Activated CD4-positive, alpha-beta T cell treated with anti-CD3 and anti-CD28 coated beads, Interleukin-2, amount 10 ng/mL, durations not matched to agents 7 days and 5 days (primary cell): ENCODE results near the gene CLCN4. TPM values are rescaled to one million over a fixed set of nuclear protein-coding genes. Genes with fewer than 3 reads are reported as not detected.

ENCODE experiments used
- CTCF ChIA-PET: fragments of 350-600 bp; sonication (Branson Sonifier 250); formaldehyde crosslinking; loops from one replicate; lab custom pipeline; 2021; ENCODE audit warnings: antibody characterized with exemption; lab: Charles Lee
- POLR2A ChIA-PET: fragments of 350-600 bp; sonication (Branson Sonifier 250); formaldehyde crosslinking; loops from one replicate; lab custom pipeline; 2021; ENCODE audit warnings: antibody characterized with exemption; lab: Charles Lee
- DNase-seq: peaks from one replicate; pipeline ENCODE4 v3.0.0-alpha.2; 2020
- H3K27ac Mint-ChIP-seq: one replicate; pipeline ENCODE4 v1.8.0; 2021; ENCODE audit warnings: mild to moderate bottlenecking, moderate library complexity, mixed read lengths
- H3K27me3 Mint-ChIP-seq: one replicate; pipeline ENCODE4 v1.8.0; 2021; ENCODE audit warnings: mixed read lengths
- H3K36me3 Mint-ChIP-seq: one replicate; pipeline ENCODE4 v1.8.0; 2021; ENCODE audit warnings: low read depth, mixed read lengths
- H3K4me1 Mint-ChIP-seq: one replicate; pipeline ENCODE4 v1.8.0; 2021; ENCODE audit warnings: mixed read lengths
- H3K4me3 Mint-ChIP-seq: one replicate; pipeline ENCODE4 v1.8.0; 2021; ENCODE audit warnings: mild to moderate bottlenecking, moderate library complexity, mixed read lengths
- H3K9me3 Mint-ChIP-seq: one replicate; pipeline ENCODE4 v1.8.0; 2021; ENCODE audit warnings: mixed read lengths
- total RNA-seq, 2 experiments: library from RNA; stranded (reverse); gene quantifications; one replicate each; pipeline ENCODE4 v1.2.3, GENCODE V29; 2021

The CLCN4 gene
- total RNA-seq, 2 experiments from 2014 or later: not detected

GRCh38 chrX:10119399-10119990, 37.3 kb upstream of the CLCN4 start:
- H3K4me1 Mint-ChIP-seq: peaks cover 4% of the 10 kb centered on the region
- H3K4me3 Mint-ChIP-seq: no peak overlapping the region
- H3K36me3 Mint-ChIP-seq: peaks cover 7% of the 10 kb centered on the region
- POLR2A ChIA-PET: no interaction called here
- peak overlapping the region; percentile 7 for H3K27ac Mint-ChIP-seq
- no peaks in the 10 kb centered on the region for H3K27me3 Mint-ChIP-seq
- CTCF ChIA-PET: interaction anchor here (0.7 to 4.1 kb wide), 72 partner anchors 8 to 1367 kb away, joined by 3 to 115 read pairs (median 5); no protein-coding TSS in a partner anchor
- DNase-seq: peak; percentile 77
- no peaks in the 10 kb centered on the region for H3K9me3 Mint-ChIP-seq

GRCh38 chrX:10120331-10120730, 36.4 kb upstream of the CLCN4 start:
- Mint-ChIP-seq H3K9me3 (no peaks in the 10 kb centered on the region), H3K4me1 (peaks cover 4% of the 10 kb centered on the region), H3K27ac (no peak overlapping the region), H3K27me3 (no peaks in the 10 kb centered on the region), H3K36me3 (peaks cover 8% of the 10 kb centered on the region), H3K4me3 (no peak overlapping the region)
- ChIA-PET CTCF (interaction anchor here (0.7 to 4.1 kb wide), 53 partner anchors 8 to 1617 kb away, joined by 3 to 115 read pairs (median 7); no protein-coding TSS in a partner anchor), POLR2A (no interaction called here)
- DNase-seq: no peak

GRCh38 chrX:10120828-10121227, 35.9 kb upstream of the CLCN4 start:
- CTCF ChIA-PET: interaction anchor here (0.7 to 4.1 kb wide), 12 partner anchors 9 to 919 kb away, joined by 4 to 115 read pairs (median 14); no protein-coding TSS in a partner anchor
- H3K27me3 Mint-ChIP-seq: no peaks in the 10 kb centered on the region
- H3K36me3 Mint-ChIP-seq: peaks cover 8% of the 10 kb centered on the region
- H3K9me3 Mint-ChIP-seq: no peaks in the 10 kb centered on the region
- H3K27ac Mint-ChIP-seq: no peak overlapping the region
- peaks cover 4% of the 10 kb centered on the region for H3K4me1 Mint-ChIP-seq
- no peak for DNase-seq
- no peak overlapping the region for H3K4me3 Mint-ChIP-seq
- POLR2A ChIA-PET: no interaction called here

GRCh38 chrX:10121787-10122186, 35.0 kb upstream of the CLCN4 start:
- ChIA-PET POLR2A (no interaction called here), CTCF (no interaction called here)
- DNase-seq: no peak
- no peak overlapping the region for H3K4me3 Mint-ChIP-seq
- H3K36me3 Mint-ChIP-seq: peaks cover 8% of the 10 kb centered on the region
- peaks cover 4% of the 10 kb centered on the region for H3K4me1 Mint-ChIP-seq
- no peaks in the 10 kb centered on the region for H3K9me3 Mint-ChIP-seq
- H3K27ac Mint-ChIP-seq: no peak overlapping the region
- no peaks in the 10 kb centered on the region for H3K27me3 Mint-ChIP-seq

DNA sequence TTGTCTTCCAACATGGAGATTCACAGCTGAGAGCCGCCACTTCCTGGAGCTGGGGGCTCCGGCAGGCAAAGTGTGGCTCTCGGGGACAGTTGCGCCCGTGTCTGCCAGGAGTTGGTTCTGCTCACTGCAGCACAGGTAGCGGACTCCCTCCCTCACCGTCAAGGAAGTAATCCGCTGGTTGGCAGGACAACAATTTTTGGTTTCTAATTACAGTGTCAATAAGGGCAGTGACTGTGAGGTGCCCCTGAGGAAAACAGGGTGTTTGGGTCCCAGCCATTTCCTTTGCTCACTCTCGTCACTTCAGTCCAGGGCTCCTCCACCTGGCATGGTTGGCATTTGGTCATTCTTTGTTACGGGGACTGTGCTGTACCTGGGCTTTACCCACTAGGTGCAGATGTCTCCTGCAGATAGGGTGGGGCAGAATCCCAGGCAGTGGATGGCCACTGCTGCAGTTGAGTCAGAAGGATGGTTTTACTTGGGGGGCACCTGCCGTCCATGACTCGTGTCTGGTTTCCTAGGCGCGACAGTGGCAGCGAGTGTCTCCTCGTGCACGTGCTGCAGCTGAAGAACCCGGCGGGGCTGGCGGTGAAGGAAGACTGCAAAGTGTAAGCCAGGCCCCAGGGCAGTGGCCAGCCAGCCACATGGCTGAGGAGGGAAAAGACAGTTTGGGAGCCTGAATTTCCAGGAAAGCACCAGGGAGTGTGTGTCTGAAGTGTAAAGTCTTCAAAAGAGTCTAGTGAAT, 32.1 kb upstream of the CLCN4 start:
- no peak for DNase-seq
- no peak overlapping the region for H3K27ac Mint-ChIP-seq
- POLR2A ChIA-PET: no interaction called here
- H3K4me3 Mint-ChIP-seq: no peak overlapping the region
- H3K36me3 Mint-ChIP-seq: peaks cover 4% of the 10 kb centered on the region
- CTCF ChIA-PET: no interaction called here
- H3K27me3 Mint-ChIP-seq: no peaks in the 10 kb centered on the region
- no peaks in the 10 kb centered on the region for H3K4me1 Mint-ChIP-seq
- H3K9me3 Mint-ChIP-seq: no peaks in the 10 kb centered on the region

GRCh38 chrX:10125248-10125615, 31.5 kb upstream of the CLCN4 start:
- H3K36me3 Mint-ChIP-seq: peaks cover 4% of the 10 kb centered on the region
- H3K9me3 Mint-ChIP-seq: no peaks in the 10 kb centered on the region
- no peak overlapping the region for H3K27ac Mint-ChIP-seq
- DNase-seq: no peak
- H3K4me1 Mint-ChIP-seq: no peaks in the 10 kb centered on the region
- no peak overlapping the region for H3K4me3 Mint-ChIP-seq
- ChIA-PET POLR2A (no interaction called here), CTCF (no interaction called here)
- no peaks in the 10 kb centered on the region for H3K27me3 Mint-ChIP-seq

- H3K4me1 Mint-ChIP-seq: no peaks in the 10 kb centered on the region
- no peaks in the 10 kb centered on the region for H3K27me3 Mint-ChIP-seq
- no peak for DNase-seq
- H3K36me3 Mint-ChIP-seq: peaks cover 4% of the 10 kb centered on the region
- H3K4me3 Mint-ChIP-seq: no peak overlapping the region
- POLR2A ChIA-PET: no interaction called here
- H3K9me3 Mint-ChIP-seq: no peaks in the 10 kb centered on the region
- CTCF ChIA-PET: no interaction called here
- no peak overlapping the region for H3K27ac Mint-ChIP-seq
Observed at GRCh38 chrX:10126044-10126443, 30.7 kb upstream of the CLCN4 start.

DNA sequence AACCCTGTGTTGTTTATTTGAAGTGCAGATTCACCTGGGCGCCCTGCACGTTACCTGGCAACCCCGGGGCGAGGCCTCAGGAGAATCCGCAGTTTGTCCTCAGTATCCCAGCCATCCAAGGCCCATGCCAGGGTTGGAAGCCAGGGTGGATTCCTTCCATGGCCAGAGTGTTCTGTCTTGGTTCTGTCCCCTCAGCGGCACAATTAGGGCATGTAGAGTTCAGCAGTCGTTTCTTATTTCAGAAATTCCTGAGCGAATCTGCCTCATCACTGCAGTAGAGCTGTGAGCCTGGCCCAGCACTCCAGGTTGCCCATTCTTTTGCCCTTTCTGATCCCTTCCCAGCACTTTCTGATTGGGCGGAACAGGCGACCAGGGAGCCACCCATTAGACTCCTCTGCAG, 29.9 kb upstream of the CLCN4 start:
- Mint-ChIP-seq H3K4me1 (no peaks in the 10 kb centered on the region), H3K4me3 (no peak overlapping the region), H3K27ac (no peak overlapping the region), H3K27me3 (no peaks in the 10 kb centered on the region), H3K9me3 (no peaks in the 10 kb centered on the region), H3K36me3 (peaks cover 4% of the 10 kb centered on the region)
- POLR2A ChIA-PET: no interaction called here
- CTCF ChIA-PET: interaction anchor here (1.9 kb wide), 1 partner anchor 131 kb away, joined by 4 read pairs; no protein-coding TSS in a partner anchor
- DNase-seq: no peak

DNA sequence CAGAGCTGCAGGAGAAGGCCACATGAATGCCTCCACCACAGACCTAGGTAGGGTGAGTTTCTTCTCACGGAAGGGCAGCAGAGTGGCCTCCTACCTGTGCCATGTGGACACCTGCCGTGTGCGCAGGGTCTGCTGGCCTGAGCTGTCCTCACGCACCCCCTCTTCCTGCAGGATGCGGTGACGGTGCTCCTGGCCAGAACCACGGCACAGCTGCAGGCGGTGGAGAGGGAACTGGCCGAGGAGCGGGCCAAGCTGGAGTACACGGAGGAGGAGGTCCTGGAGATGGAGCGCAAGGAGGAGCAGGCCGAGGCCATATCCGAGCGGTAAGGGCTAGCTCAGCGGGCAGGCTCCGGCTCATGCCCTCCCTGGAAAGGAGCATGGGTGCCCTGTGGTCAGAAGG, 28.4 kb upstream of the CLCN4 start:
- Mint-ChIP-seq H3K27ac (no peak overlapping the region), H3K4me3 (no peak overlapping the region), H3K27me3 (no peaks in the 10 kb centered on the region), H3K9me3 (no peaks in the 10 kb centered on the region), H3K36me3 (peaks cover 4% of the 10 kb centered on the region), H3K4me1 (no peaks in the 10 kb centered on the region)
- CTCF ChIA-PET: interaction anchor here (1.9 kb wide), 2 partner anchors 9 to 133 kb away, joined by 4 to 15 read pairs; no protein-coding TSS in a partner anchor
- no peak for DNase-seq
- POLR2A ChIA-PET: no interaction called here

DNA sequence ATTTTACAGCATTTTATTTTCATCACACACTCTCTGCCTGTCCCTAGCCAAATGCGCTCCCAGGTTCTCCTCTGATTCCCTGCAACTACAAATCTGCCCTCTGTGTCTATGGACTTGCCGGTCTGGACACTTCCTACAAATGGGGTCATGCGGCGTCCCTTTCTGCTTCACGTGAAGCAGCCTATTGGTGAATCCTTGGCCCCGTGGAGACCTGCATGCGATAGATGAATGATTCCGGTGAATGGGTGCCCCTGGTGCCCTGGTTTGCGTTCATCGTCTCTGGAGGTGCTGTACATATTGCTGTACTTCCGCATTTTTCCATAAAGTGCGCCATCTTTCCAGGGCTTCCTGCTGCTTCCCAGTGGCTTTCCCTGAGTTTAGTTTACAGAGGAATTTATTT, 27.5 kb upstream of the CLCN4 start:
- POLR2A ChIA-PET: no interaction called here
- Mint-ChIP-seq H3K9me3 (no peaks in the 10 kb centered on the region), H3K27ac (no peak overlapping the region), H3K4me1 (no peaks in the 10 kb centered on the region), H3K4me3 (no peak overlapping the region), H3K36me3 (peaks cover 4% of the 10 kb centered on the region), H3K27me3 (no peaks in the 10 kb centered on the region)
- CTCF ChIA-PET: no interaction called here
- DNase-seq: no peak

- ChIA-PET CTCF (interaction anchor here (1.2 kb wide), 1 partner anchor 10 kb away, joined by 7 read pairs; no protein-coding TSS in a partner anchor), POLR2A (no interaction called here)
- H3K4me3 Mint-ChIP-seq: no peak overlapping the region
- no peak for DNase-seq
- no peaks in the 10 kb centered on the region for H3K4me1 Mint-ChIP-seq
- no peaks in the 10 kb centered on the region for H3K27me3 Mint-ChIP-seq
- peaks cover 2% of the 10 kb centered on the region for H3K36me3 Mint-ChIP-seq
- H3K9me3 Mint-ChIP-seq: no peaks in the 10 kb centered on the region
- no peak overlapping the region for H3K27ac Mint-ChIP-seq
Observed at GRCh38 chrX:10130354-10130753, 26.4 kb upstream of the CLCN4 start.

DNA sequence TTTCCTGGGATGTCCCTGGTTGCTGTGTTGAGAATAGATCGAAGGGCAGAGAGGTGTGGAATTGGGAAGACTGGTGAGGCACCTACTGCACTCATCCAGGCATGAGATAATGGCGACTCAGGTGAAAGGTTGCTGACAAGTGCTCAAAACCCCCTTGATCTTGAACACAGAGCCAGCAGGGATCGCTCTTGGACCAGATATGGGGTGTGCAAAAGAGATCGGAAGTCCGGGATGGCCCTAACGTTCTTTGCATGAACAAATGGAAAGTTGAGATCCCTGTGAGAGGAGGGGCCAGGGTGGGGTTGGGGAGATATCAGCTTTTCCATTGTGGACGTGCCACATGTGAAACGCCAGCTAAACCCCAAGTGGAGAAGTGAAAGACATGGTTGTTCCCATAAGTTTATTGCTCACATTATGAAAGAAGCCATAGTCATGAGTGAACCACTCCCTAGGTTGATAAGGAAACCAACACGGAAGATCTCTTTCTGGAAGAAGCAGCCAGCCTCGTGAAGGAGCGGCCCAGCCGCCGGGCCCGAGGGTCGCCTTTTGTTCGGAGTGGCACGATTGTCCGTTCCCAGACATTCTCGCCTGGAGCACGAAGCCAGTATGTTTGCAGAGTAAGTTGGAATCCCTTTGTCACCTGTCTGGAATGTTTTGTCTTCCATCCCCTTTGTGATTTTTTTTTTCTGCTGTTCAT, 22.6 kb upstream of the CLCN4 start:
- peaks cover 2% of the 10 kb centered on the region for H3K36me3 Mint-ChIP-seq
- H3K9me3 Mint-ChIP-seq: no peaks in the 10 kb centered on the region
- no peak overlapping the region for H3K27ac Mint-ChIP-seq
- no peak for DNase-seq
- H3K4me3 Mint-ChIP-seq: no peak overlapping the region
- H3K27me3 Mint-ChIP-seq: no peaks in the 10 kb centered on the region
- ChIA-PET POLR2A (no interaction called here), CTCF (interaction anchor here (1.2 kb wide), 1 partner anchor 81 kb away, joined by 3 read pairs; no protein-coding TSS in a partner anchor)
- no peaks in the 10 kb centered on the region for H3K4me1 Mint-ChIP-seq

DNA sequence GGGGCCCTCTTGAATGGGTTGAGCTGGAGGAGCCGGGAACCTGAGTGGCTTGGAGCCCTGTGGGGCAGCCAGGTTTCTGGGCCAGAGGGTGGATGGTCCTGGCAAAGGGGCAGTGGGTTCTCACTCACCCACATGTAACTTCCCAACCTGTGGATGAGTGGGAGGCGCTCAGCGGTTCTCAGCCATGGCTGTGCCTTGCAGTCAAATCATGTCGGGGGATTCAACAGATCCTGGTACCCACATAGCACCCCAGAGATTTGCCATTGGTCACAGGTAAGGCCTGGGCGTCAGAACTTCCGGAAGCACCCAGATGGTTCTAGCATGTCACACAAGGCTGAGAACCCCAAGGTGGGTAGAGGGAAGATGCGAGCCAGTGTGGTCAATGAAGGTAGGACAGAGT, 21.9 kb upstream of the CLCN4 start:
- no peaks in the 10 kb centered on the region for H3K27me3 Mint-ChIP-seq
- POLR2A ChIA-PET: no interaction called here
- CTCF ChIA-PET: interaction anchor here (1.5 kb wide), 1 partner anchor 15 kb away, joined by 4 read pairs; no protein-coding TSS in a partner anchor
- H3K4me1 Mint-ChIP-seq: no peaks in the 10 kb centered on the region
- H3K9me3 Mint-ChIP-seq: no peaks in the 10 kb centered on the region
- no peaks in the 10 kb centered on the region for H3K36me3 Mint-ChIP-seq
- H3K4me3 Mint-ChIP-seq: no peak overlapping the region
- no peak for DNase-seq
- H3K27ac Mint-ChIP-seq: no peak overlapping the region
